Hepatic stellate cell (primary cell): Measurements from ENCODE around the gene LMOD2.

Source experiments
- DNase-seq: peaks from one replicate; pipeline ENCODE4 v3.0.0; 2011; ENCODE audit warnings: low spot score

The LMOD2 gene

DNA sequence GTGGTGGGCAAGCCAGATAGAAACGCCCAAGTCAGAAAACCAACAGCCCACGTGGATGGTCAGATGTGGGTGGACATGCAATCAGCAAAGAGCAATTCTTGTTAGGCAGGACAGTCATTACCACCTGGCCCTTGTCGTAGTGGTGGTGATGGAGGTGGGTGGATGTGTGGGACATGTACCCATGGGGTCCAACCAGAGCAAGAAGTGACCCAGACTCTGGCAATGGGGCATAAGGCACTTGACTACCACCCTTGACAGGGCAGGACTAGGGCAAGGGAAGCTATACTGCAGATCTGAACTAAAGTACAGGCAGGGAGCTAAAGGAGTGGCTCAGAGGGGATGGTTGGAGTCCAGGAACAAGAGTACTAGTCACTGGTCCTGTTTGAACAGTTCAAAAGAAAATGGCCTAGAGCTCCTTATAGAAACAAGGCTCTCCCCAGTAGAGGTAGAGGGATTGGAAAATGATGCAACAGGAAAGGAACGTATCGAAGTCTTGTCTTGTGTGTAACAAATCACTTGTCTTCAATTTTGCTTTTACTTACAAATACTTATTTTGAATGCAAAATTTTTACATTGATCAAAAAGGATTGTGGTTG is 17.6 kb downstream of the LMOD2 start:
- DNase-seq, result no peak

DNA sequence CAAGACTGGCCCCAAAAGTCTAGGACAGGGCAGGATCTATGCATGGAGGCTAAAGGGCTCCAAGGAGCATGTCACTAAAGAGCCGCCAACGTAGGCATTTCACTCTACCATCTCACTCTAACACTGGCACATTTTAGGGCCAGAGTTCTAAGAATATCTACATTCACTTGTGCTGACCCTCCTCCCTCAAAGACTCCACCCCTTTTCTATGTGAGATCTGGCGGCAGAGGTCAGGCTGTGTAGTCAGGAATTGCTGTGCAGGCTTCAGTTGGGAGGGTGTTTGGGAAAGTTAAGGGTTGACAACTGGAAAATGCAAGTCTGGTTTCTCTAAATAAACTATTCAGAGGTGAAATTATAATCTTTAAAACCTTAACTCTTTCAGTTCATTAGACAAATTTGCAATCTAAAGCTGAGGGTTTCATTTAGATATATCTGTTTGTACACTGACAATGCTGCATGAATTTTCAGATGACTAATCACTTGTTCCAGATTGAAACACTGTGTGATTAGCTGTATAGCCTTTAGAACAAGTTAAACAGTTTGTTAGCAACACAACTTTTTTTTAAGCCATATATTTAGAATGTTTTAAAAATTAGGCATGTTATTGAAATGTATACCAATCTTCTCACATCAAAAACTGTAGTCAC is 18.2 kb downstream of the LMOD2 start:
- no peak for DNase-seq

DNA sequence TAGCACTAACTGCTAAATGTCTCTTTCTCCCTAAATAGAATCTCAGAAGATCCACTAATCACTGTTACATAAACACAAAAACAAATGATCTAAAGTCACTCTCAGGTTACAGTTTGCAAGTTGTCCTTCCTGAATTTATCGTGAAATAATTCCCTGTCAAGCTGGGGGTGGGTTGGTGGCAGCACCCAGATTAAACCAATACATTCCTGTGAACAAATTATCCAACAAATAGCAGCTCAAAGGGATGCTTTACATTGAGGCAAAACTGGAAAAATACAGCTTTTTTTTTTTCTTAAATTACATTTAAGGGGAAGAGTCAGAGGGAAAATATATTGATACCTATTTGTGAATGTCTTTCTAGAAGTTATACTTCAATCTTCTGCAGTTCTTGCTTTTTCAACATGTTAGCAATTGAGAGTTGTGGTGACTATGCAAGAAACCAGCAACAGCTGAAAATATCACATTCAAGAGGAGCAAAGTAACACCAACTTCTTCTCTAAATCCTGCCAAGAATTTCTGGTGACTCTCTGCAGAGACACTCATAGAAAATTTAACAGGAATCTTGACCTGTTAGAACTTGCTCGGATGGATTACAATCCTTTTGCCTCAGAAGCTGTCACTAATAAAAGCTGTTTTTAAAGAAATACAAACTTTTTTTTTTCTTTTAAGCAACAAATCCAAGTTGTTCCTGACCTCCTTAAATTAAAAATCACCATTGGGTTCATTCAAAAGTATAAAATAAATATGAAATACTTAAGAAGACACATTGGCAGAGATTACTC is 18.9 kb downstream of the LMOD2 start:
- DNase-seq, result no peak

DNA sequence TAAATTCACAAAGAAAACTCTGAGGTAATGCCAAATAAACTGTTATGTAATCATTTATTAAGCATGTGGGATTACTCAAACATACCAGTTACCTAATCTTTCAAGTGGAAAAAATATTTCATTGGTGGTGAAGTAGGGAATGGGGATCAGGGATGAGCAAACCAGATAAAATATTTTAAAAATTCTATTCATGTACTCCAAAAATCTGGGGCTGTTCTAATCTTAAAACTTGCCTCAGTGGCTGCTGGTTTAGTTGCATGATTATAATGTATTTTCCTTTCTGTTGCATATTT is 19.5 kb downstream of the LMOD2 start:
- no peak for DNase-seq

DNA sequence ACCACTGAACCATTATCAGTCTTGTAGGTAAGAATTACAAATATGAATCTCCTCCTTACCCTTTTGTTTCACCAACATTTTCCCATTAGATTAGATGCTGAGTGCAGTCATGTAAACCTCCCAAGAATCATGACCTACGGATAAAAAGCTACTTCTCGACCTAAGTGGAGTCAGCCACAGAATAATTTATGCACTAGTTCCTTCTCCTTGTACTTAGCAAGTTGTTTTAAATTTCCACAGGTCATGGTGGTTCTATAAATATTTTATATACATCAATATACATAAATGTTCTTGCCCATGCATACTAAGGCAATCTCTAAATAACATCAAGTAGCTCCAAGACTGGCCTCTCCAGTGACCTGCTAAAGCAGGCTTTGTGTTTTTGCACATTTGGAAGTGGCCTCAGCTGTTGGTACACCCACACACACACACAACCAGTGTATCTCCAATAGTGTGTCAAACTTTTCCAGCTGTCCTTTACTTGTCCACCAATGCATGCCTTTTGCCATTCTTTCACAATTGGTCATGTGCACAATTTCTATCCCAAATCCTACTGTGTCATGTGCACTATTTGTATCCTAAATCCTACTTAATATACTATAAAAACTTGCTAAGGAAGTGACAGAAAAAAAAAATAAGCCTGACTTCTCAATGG is 21.5 kb downstream of the LMOD2 start:
- no peak for DNase-seq

DNA sequence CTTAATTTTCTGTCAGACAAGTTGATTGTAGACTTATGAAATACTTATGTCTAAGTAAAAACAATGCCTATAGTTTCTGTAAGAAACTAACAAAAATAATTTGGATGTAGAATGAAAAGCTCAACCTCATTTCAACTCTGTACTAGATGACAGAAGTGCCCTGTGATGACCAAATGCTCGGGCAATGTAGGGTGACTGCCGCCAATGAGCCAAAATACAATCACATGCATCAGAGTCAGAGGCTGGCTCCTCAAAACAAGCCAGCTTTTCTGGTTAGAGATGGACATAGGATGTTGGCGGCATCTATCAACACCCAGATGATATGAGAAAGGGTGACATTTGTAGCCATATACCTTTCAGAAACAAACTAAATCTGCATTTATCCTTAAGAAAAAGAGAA is 23.9 kb downstream of the LMOD2 start:
- no peak for DNase-seq

DNA sequence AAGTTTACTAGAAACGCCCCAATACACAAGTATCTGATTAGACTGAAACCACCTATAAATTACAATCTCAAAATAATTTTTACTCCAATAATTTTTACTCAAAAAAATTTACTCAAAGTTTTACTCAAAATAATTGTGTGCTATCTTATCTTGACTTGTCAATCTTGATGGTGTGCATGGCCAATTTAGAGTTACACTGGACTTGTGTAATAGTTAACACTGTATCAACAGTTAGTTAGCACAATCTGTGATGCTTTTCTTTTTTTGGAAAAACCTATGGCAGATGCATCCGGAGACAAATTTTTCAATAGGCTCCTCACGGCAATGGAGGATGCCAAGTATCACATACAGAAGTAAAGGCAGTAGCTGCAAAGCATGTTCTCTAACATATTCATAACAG is 24.9 kb downstream of the LMOD2 start:
- no peak for DNase-seq

DNA sequence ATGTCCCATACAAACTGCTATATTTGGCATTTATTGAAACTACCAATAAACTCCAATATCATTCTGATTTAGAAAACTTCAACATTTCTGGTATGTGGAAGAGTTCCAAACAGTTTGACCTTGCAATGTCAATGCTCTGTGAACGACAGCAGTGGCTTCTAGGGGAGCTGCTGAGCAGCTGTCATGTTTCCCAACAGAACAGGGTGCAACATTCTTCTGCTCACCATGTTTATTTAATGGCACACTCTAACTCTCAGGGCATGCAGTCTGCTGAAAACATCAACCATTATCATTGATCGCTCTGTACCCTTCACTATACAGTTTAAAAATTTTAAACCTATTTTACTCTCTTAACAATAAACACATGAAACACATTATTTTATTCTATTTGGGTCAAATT is 25.9 kb downstream of the LMOD2 start:
- DNase-seq, result no peak

DNA sequence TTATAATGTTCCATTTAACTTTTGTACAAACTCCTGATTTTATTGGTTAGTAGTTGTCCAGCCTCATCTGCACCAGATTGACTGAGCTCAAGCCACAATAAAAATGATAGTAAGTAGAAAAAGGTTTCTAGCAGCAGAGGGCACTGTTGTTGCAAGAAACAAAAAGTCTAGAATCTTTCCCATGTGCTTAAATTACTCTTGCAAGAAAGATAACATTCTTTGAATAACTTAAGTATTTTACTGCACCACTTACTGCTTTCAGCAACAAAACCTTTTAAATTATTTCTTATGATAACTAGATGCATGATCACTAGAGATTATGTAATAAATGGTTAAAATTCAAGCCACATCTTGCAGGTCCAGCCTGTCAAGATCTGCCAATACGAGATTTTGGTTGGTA is 27.0 kb downstream of the LMOD2 start:
- DNase-seq, result peak; percentile 17

DNA sequence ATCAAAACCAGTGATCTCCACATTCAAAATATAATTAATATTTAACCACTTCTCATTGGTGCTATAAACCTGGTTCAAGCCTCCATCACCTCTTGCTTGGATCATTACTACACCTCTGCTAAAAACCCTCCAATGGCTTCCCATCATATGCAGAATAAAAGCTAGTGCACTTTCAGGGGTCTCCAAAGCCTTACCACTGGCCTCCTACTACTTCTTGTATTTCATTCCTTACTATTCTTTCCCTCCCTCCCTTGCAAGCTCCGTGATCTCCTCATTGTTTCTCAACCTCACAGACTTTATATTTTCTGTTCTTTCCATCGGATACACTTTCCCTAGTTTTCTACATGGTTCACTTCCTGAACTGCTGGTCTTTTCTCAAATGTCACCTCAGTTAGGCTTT is 31.5 kb downstream of the LMOD2 start:
- DNase-seq, result no peak

DNA sequence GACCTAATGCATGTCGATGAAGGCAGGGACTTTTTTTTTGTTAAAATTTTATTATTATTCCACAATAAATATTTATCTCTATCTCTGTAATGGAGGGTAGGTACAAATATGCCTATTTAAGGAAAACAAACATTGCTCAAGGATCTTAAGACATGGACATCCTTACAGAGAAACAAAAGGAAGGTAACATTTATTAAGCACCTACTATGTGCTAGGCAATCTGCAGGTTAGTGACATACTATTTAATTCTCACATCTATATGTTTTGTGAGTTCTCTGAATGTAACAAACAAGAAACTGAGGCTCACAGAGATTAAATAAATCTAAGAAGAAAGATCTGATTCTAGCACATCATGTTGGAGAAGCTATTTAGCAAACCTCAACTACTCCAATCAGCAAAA is 32.1 kb downstream of the LMOD2 start:
- no peak for DNase-seq

DNA sequence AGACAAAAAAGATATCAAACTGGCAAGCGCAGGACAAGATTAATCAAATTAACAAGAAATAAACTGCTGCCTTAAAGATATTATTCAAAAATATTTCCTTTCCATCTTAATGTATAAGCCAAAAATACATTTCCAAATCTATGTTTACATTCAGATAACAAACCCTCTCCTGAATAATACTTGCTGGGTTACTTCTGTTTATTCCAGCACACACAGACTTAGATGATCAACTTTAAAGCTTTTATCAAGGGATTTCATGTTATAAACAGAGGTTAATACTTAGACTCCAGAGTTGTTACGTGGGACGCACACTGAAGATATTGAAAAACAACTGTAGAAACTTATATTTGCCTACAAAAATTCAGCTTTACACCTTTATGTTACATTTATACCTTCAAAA is 33.6 kb downstream of the LMOD2 start:
- DNase-seq, result no peak

DNA sequence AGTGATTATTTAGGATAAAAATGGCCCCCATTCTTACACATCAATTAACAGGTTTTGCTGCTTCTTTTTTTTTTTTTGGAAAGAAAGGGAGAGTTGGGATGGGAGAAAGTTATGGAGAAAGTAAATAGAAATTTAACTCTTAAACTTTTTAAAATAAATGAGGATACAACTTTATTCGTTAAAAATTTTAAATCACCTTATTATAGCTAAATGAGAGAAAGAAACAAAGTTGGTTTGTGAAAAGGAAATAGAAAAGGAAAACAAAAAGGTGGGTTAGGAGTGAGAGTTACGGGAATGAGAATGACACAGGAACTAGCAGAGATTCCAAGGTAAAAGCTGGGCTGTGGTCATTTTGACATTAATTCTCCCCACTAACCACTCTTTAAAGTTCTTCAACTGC is 34.9 kb downstream of the LMOD2 start:
- DNase-seq, result no peak

DNA sequence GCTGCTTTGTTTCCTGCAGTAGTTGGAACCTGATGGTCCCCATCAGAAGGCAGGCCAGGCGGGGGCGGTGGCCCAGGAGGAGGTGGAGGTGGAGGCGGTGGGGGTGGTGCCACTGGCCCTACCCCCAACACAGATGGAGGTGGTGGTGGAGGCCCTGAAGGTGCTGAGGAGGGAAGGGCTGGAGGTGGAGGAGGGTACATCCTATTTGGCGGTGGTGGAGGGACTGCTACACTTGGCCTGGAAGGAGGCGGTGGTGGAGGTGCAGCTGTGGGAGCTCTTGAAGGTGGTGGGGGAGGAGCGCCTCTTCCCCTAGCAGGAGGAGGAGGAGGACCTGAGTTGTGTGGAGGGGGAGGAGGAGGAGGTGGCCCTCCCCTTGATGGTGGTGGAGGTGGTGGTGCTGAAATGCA is 36.8 kb downstream of the LMOD2 start:
- no peak for DNase-seq

DNA sequence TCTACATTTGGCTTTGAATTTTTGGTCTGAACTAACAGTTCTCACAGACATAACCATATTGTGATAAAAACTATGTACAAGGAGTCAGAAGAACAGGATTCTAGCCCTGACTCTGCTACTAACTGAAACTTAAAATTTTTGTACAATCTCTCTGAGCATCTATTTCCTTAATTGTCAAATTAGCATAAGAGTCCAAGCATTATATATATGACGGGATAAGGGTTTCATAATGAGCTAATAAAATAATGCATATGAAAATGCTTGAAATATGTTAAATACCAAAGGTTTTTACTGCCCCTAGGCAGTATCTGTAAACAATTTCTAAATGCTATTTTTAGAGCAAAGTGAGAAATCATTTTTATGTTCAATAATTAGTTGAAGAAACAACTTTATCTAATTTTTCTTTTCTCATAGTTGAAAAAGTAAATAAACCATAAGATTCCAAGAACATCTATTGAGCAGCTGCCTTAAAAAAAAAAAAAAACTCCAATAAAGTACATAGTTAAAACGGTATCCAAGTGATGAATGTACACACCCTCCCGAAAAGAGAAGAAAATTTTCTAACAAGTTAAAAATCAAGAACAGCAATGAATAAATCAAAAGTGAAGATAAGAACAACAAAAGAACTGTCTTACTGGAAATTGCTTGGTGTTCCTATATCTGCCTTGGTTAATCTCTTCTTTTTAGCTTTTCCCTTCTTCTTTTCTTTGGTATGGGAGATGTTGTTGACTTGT is 40.4 kb downstream of the LMOD2 start:
- no peak for DNase-seq

DNA sequence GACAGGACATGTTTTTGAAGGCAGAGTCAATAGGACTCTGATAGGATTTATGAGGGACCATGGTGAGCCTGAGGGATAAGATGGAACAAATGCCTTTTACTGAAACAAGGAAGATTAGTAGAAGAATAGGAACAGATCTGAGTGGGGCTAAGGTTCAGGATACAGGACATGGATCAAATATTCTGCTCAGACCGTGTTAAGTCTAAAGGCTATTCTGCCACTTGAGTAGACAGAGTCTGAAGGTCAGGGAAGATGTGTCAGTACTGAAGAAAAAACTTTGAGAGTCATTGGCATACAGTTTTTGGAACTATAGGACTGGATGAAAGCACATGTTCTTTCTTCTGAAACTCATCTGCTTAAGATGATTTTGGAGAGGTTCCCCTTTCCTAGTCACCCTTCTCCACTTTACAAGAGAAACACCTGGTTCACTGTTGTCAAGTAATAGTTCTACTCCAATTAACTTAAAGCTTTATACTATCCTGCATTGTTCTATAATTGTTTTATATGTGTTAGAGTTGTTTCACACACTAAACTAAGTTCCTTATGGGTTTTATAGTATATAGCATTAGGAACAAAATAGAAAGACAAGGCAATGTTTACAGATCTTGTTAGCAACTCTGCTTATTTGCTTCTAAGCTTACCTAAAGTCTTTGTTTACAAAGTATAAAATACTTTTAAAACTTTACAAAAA is 49.7 kb downstream of the LMOD2 start:
- DNase-seq, result no peak

DNA sequence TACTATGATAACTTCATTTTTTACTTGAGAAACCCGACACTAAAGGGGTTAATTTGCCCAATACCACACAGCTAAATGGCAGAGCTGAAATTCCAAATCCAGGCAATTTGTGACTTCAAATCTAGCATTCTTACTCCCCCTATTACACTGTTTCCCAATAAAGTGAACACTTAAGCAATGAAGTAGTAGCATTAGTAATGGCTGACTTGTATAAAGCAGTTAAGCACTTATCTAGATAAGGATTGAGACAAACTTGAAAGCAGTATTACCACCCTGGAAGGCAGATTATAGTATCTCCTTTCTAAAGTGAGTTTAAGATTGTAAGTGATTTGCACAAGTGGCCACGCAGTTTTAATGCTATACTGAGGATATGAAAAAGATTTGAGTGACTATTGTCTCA is 53.9 kb downstream of the LMOD2 start:
- DNase-seq, result no peak

DNA sequence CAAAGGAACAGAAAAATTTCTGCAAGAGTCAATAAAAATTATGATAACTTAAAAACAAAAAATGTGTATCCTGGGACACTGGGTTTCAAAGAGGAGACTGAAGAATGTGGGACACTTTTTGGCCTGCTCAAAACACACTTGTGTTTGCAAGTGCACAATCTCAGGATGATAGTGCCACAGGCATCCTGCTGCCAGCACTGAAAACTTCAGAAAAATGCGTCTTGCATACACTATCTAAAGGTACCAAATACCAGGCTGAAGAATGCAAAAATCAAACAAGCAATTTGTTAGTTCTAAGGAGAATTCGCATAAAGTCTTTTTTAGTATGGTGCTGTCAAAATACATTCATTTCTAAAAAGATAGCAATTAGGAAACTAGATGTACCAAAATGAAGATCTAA is 55.0 kb downstream of the LMOD2 start:
- no peak for DNase-seq

DNA sequence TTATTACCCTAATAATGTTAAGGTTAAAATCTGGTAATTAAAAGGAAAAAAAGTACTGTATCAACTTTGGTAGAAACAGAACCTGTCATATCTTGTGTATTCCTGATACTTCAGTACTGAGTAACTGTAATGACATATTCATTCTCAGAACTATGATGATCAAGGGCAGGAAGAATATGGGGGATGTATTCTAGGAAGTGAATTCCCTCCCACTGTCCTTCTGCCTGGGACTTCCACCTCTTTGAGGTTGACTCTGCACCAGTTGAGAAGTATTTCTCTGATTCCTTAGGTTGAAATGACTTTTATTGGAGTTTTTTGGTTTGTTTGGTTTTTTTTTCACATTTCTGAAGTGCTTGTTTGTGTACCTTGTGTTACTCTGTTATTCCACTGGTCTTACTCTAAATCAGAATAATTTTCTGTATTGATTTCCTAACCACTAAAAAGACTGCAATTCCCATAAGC is 56.2 kb downstream of the LMOD2 start:
- no peak for DNase-seq

DNA sequence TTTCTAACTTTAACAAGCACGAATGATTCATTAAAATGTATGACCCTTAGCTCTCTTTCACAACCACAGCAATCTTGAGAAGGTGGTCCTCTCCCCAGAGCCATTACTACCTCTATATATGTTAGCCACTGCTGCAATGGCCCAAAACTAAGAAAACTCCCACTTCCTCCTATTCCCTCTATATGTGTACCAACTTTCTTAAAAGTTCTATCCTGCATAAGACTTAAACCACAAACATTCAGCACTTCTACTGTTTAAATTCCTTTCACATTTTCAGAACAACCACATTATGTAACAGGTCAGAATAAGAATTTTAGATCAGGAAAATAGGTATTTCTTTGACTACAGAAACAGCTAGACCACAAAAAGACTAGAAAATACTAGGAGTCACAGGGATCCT is 57.0 kb downstream of the LMOD2 start:
- peak; percentile 13 for DNase-seq
